Measurements from ENCODE around the gene PLD2.
"Not testable (repeated sequence)": the region's sequence is repeated elsewhere in the genome, so short reads cannot be mapped to it uniquely, and the experiment has no call there.

Gene PLD2

GRCh38 chr17:4859816-4860625 is 53.1 kb downstream of the PLD2 start:
- no peak for DNase-seq

GRCh38 chr17:4860651-4861050 is 53.7 kb downstream of the PLD2 start:
- no peak for DNase-seq

- no peak for DNase-seq
Measured at GRCh38 chr17:4861052-4861451, 54.1 kb downstream of the PLD2 start.

- DNase-seq: no peak
Measured at GRCh38 chr17:4862720-4863119, 55.8 kb downstream of the PLD2 start.

GRCh38 chr17:4863321-4863720 is 56.4 kb downstream of the PLD2 start:
- DNase-seq: no peak

- DNase-seq: not testable (repeated sequence)
Measured at GRCh38 chr17:4867535-4867934, 60.6 kb downstream of the PLD2 start.

GRCh38 chr17:4869058-4869998 is 62.4 kb downstream of the PLD2 start:
- DNase-seq: not testable (repeated sequence)

- DNase-seq: no peak
Measured at GRCh38 chr17:4870855-4871254, 63.9 kb downstream of the PLD2 start.

- DNase-seq: no peak
Measured at GRCh38 chr17:4872786-4873185, 65.8 kb downstream of the PLD2 start.
